HG03460 (cell line): ENCODE results near the gene TBL2.
A peak's percentile ranks its signal among the peaks of the same experiment; 100 is the strongest.
"Not testable (repeated sequence)": the region's sequence is repeated elsewhere in the genome, so short reads cannot be mapped to it uniquely, and the experiment has no call there.

Experiments
- ATAC-seq: cut with Tn5 transposase; IDR thresholded peaks from one replicate; pipeline ENCODE4 v1.9.1; 2021; ENCODE audit not compliant: unreplicated experiment

TBL2 gene

GRCh38 chr7:73578342-73579128, at the start of gene TBL2:
TBL2 (minus strand) TSS chr7:73578579; CDS start chr7:73578549, 30 bp downstream.
- ATAC-seq: peak; percentile 88

GRCh38 chr7:73626814-73627213, 48.4 kb upstream of the TBL2 start:
- ATAC-seq: no peak

GRCh38 chr7:73625276-73625675, 46.9 kb upstream of the TBL2 start:
- no peak for ATAC-seq

- ATAC-seq: no peak
These were observed 46.3 kb upstream of the TBL2 start for GRCh38 chr7:73624669-73625001.

GRCh38 chr7:73623798-73624668, 45.7 kb upstream of the TBL2 start, which contains the start of gene MLXIPL:
MLXIPL (minus strand) TSS chr7:73624522; CDS start chr7:73624492, 30 bp downstream.
- ATAC-seq: no peak

GRCh38 chr7:73622909-73623797, 44.8 kb upstream of the TBL2 start:
- ATAC-seq: no peak

GRCh38 chr7:73622527-73622908, 44.1 kb upstream of the TBL2 start:
- no peak for ATAC-seq

GRCh38 chr7:73621168-73622063, 43.0 kb upstream of the TBL2 start:
- no peak for ATAC-seq

GRCh38 chr7:73619394-73619793, 41.0 kb upstream of the TBL2 start:
- ATAC-seq: not testable (repeated sequence)

- ATAC-seq: no peak
These were observed 40.2 kb upstream of the TBL2 start for GRCh38 chr7:73618538-73618937.

- not testable (repeated sequence) for ATAC-seq
These were observed 39.1 kb upstream of the TBL2 start for GRCh38 chr7:73617520-73617919.

GRCh38 chr7:73615886-73616285, 37.5 kb upstream of the TBL2 start:
- no peak for ATAC-seq

GRCh38 chr7:73614937-73615336, 36.6 kb upstream of the TBL2 start:
- ATAC-seq: not testable (repeated sequence)

GRCh38 chr7:73613954-73614735, 35.8 kb upstream of the TBL2 start:
- no peak for ATAC-seq

GRCh38 chr7:73612598-73613269, 34.4 kb upstream of the TBL2 start:
- ATAC-seq: no peak

GRCh38 chr7:73611017-73611555, 32.7 kb upstream of the TBL2 start:
- ATAC-seq: no peak

- no peak for ATAC-seq
These were observed 31.7 kb upstream of the TBL2 start for GRCh38 chr7:73610105-73610504.

- not testable (repeated sequence) for ATAC-seq
These were observed 29.3 kb upstream of the TBL2 start for GRCh38 chr7:73607692-73607983.
